HG02870 (cell line): Measurements from ENCODE around the gene NID1.
A peak's percentile ranks its signal among the peaks of the same experiment; 100 is the strongest.
"Not testable (repeated sequence)": the region's sequence is repeated elsewhere in the genome, so short reads cannot be mapped to it uniquely, and the experiment has no call there.

Experiments used
- ATAC-seq: cut with Tn5 transposase; IDR thresholded peaks from one replicate; pipeline ENCODE4 v1.9.1; 2021; ENCODE audit warnings: mild to moderate bottlenecking, moderate library complexity; ENCODE audit not compliant: unreplicated experiment

The NID1 gene

DNA sequence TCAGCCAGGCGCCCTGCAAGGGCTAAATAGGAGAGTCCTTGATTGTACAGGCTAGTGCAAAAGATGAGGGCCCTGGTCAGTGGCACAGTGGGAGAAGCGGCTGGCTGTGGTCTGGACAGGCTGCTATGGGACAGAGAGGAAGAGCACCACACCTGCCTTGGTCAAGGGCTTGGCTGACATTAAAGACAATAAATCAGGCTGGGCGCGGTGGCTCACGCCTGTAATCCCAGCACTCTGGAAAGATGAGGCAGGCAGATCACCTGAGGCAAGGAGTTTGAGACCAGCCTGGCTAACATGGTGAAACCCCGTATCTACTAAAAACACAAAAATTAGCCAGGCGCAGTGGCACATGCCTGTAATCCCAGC, 62.9 kb downstream of the NID1 start:
- ATAC-seq, result no peak

DNA sequence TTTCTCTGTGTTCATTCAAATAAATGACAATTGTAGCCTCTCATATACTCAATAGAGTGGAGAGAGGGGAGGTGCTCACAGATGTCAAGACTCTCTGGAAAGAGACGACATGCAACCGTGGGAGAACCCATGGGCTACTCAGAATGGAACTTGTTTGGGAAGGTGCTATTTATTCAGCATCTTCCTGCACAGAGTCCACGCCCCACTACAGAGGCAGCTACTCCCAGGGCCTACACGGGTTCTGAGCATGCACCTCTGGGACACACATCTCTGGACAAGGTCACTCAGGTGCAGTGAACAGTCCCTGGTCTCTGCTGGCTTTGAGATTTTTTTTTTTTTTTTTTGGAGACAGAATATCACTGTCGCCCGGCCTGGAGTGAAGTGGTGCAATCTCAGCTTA, 64.1 kb downstream of the NID1 start:
- no peak for ATAC-seq

DNA sequence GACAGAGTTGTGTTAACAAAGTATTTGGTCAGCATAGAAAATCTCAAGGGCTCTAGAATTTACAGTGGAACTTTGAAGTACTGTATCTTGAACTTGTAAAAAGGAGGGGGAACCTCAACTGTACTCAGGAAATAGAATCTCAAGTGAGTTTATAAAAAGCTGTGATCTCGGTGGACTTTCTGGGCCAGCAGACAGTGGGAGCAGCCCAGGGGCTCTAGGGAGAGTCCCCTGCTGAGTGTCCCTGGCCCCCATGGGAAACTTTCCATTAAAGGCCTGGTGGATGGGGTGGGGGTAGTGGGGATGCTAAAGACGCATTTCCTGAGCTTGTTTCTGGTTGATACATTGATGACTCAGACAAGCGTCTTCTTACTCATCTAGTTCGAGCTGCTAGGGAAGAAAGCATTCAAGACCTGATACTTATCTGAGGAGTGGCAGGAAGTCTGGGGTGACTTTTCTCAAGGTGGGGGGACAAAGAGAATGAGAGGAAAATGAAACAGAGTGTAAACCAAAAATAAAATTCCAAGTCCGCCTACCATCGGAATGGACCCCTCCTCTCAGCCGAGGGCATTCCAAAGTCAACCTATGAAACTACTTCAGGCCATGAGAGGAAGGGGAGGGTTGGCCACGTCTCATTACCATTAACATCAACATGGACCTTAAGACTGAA, 65.5 kb downstream of the NID1 start:
- ATAC-seq, result peak; percentile 81

DNA sequence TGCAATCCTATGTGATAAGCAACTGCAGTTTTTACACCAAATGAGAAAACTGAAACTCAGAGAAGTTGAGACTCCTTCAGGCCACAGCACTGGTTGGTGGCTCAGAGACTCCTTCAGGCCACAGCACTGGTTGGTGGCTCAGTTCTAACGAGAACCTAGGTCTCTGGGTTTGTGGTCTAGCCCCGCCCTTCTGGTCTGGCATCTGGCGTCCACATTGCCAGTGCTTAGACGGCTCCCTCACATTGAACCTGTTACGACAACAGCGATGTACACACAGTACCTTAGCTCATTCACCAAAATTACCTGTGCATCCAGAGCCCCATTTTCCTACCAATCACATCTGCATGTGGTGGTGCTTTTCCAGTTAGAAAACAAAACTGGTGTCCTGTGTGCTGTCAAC, 66.1 kb downstream of the NID1 start:
- ATAC-seq, result peak; percentile 21

DNA sequence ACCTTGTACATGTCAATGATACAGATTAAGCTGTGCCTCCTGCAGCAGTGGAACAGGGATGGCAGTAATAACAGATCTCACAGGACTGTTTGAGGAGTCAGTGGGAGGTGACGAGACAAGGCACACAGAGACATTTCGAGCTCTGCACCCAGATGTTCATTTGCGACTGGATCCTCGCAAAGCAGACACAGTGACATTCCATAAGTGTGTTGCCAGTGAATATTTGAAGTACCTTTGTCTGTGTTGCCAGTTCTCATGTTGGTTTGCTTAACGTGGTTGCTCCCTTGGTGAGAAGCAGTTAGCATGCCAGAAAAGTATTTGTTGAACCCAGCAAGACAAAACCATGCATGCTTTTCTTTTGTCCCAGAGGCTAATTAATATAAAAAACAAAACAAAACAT, 67.0 kb downstream of the NID1 start:
- ATAC-seq, result no peak

DNA sequence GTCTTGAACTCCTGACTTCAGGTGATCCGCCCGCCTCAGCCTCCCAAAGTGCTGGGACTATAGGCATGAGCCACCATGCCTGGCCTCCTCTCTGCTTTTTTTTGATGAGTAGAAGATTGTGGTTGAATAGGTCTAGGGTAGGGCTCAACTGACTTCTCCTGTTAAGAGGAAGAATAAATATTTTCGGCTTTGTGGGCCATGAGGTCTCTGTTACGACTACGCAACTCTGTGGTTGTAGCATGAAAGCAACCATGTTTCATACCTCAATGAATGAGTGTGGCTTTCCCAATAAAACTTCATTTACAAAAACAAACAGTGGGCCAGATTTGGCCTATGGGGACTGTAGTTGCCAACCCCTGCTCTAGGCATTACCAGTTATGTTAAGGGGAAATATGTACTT, 67.8 kb downstream of the NID1 start:
- no peak for ATAC-seq

DNA sequence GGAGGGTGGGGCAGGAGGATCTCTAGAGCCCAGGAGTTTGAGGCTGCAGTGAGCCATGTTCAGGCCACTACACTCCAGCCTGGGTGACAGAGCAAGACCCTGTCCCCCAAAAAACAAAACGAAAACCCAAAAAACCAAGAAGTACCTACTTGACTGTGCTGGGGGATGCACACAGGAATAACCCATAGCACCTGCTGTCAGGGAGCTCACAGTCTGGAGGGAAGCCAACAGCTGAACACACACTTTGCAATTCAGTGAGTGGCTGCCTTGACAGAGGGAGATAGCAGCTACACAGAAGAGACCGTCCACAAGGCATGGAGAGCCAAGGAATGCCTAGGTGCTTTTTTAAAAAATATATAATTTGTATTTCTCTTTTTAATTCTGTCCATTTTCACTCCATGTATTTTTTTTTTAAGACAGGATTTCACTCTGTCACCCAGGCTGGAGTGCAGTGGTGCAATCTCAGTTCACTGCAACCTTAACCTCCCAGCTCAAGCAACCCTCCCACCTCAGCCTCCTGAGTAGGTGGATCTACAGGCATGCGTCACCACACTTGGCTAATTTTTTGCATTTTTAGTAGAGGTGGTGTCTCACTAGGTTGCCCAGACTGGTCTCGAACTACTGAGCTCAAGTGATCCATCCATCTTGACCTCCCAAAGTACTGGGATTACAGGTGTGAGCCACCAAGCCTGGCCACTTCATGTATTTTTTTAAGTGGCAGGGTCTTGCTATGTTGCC, 68.7 kb downstream of the NID1 start:
- ATAC-seq, result peak; percentile 28

DNA sequence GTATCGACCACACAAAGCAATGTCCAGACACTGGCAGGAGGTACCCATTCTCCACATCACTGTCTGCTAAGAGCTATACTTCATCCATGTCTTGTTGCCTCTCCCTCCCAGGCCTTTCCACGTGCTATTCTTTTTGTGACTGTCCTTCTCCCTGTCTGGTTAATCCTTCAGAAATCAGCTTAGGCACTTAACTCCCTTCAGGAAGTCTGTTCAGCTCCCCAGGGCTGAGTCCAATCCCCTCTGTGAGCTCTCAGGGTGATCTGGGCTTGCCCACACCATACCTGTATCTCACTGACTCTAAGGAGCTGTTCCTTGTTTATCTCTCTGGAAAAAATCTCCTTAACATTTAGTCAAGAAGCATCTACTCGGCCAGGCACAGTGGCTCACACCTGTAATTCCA, 69.4 kb downstream of the NID1 start:
- ATAC-seq, result no peak

DNA sequence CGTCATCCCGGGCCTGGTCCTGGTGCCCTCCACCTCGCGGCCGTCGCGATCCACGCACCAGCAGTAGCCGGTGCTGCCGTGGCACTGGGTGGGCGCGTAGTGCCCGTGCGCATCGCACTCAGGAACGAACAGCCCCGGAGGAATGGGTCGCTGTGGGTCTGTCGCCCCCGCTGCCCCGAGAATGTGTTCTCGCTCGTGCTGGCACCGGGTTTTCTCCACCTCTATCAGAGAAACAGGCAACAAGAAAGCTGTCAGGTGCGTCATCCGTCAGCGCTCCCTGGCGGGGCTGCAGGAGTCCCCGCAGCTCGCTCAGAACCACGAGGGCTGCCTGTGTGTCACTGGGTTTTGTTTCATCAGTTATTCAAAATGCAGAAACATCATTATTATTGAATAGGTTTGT, 71.2 kb downstream of the NID1 start:
- ATAC-seq, result no peak

DNA sequence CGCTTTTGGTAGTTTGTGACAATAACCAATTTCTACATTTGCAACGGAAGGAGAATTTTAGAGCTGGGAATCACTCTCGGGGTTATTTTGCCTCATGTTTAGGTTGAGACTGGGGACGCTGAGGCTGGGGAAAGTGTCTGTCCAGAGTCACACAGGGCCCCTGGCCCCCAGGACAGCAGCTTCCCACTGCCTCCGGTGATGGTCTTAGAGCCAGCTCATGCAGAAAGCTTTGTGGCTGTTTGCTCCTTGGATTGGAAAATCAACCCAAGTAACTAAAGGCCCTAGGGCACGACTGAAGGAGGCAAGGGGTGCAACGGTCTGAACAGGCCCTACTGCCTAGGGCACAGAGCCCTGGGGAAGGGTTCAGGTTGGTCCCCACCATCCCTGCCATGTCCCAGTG, 72.0 kb downstream of the NID1 start:
- no peak for ATAC-seq

DNA sequence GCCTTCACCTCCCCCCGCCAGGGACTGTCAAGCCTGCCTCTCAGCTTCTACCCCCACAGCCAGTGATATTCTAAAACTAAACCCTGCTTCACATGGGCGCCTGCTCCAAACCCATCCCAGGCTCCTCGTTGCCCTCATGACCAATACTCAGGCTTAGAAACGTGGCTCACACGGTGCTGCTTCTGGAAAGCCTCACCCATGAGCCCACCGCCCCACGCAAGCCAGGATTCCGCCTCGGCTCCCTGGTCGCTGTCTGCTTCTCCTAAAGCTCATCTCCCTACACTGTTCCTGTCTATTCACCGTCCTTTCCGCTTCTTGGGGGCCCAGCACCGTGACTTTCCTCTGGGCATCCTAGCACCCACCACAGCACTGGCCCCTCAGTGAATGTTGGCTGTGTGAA, 72.5 kb downstream of the NID1 start:
- ATAC-seq, result no peak

DNA sequence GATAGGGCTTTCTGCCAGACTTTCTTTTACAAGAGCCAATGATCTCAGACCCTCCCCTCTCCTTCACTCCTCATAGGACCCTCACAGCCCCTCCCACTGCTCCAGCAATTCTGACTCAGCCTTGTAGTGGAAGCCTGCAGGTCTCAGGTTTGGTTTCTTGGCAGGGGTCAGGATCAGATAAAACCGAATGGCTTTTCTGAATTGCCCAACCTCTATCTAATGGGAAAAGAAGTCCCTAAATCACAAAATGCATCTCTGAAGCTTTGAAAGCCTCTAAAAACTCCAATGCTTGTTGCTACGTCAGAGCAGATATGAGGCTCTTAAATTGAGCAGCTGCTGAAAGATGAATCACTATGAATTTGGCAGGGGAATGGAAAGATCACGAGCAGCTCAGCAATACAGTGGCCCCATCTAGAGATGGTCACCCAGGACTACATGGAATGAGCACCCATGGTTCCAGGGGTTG, 74.5 kb downstream of the NID1 start:
- no peak for ATAC-seq

DNA sequence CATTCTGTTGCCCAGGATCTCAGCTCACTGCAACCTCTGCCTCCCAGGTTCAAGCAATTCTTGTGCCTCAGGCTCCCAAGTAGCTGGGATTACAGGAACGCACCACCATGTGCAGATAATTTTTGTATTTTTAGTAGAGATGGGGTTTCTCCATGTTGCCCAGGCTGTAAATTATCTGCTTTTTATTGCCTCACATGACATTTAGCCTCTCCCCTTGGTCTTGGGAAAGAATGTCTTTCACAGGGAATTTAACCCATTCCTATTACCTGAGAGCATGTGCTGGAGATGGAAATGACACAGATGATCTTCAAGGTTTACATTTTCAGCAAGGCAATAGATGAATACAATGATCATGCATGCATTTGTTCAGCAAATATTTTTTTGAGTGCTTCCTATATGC, 75.8 kb downstream of the NID1 start:
- no peak for ATAC-seq

DNA sequence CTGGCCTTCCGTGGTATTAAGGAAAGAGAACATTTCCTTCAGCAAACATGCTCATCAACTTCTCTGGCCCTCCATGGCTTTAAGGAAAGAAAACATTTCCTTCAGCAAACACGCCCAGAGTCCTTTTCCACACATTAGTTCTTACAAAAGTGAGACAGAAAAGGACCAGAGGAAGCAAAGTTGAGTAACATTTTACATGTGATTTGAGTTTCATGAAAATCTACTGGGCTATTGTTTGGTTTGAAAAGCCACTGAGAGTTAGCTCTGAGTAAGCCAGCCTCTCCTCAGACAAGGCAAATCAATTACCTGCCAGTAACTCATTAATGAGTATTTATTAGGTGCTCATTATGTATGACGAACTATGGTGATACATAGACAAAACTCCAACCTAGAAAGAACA, 78.0 kb downstream of the NID1 start:
- no peak for ATAC-seq

DNA sequence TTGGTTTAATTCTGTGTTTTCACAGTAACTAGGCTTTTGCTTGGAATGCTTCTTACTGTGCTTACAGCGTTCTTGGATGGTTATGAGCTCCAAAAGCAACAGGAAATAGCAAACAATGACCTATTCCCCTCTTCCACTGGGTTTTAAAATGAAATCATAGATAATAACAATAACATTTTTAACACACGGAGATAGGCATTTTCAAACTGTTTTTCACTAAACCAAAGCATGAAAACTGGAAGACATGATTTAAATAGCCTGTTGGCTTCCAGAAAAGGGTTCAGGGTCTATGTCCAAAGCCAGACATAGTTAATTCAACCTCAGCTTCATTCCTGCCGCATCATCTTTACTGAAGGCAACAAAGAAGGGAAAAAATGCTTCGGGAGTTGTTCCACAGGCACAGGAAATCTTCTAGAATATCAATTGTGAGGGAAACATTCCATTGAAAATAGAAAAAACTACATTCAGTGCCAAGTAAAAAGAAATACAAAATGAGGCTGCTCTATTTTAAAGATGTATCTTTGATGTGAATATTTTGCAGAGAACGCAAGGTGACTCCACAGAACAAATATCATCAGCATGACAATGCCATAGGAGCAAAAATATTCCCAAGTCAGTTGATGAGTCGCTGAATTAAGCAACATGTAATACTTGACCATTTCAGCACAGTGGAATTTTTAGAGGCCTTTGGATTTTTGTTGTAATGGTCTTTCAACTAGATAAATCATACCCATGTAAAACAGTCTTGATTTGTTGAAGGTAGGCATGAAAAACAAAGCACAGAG, 80.7 kb downstream of the NID1 start:
- ATAC-seq, result no peak

DNA sequence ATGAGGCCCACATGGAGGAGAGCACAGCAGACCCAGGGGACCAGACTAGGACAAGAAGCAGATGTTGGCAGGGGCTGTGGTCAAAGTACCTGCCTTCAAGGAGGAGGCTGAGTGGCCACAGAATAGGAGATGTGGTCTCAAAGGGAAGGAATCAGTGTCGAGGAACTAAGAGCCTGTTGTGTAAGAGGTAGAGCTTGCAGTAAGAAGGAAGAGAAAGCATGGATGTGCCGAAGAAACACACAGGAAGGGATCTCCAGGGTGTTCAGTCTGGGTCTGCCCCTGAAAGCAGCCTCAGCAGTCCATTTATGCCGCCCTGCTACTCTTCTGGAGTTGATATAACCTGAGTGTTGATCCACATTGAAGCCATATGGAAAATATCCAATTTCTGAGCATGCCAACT, 83.9 kb downstream of the NID1 start:
- ATAC-seq, result no peak

DNA sequence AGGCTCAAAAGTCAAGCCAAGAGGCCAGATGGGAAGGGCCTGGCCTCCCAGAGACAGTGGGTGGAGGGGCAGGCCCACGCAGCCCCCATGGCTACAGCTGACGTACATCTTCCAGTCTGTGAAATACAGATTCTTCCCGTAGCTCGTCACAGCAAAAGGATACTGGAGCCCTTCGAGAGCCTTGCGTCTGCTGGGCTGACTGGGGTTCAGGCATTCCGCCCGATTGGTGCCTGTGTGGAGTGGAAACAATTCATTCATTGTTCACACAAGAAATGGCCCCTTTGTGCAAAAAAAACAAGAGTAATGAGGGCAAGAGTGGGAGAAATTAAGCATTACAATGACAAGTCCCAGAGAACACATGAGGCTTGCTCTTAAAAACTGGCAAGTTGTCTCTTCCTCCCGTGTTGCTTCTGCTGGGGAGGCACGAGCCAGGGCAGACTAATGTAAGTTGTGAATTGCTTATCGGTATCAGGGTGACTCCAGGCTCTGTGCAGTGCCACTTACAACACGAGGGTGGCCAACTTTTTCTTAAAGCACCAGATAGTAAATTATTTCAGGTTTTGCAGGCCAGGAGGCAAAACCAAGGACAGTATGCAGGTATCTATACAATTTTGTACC, 85.1 kb downstream of the NID1 start:
- ATAC-seq, result no peak

DNA sequence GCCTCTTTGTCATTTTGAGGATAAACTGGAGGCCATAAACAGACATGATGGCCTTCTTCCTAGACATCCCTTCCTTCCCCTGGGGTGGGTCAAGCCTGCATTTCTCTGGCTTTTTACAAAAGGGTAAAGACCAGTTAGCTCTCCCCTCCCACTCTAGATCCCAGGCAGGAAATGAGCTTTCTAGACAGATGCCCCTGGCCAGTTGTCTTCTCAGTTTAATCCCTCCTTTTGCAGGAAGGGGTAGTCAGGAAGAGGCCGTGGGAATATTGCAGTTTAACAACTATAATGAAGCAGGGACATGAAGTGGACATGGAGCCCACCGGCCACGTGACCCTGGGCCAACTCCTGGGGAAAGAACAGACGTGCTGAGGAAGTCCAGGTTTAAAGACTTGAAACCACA, 85.7 kb downstream of the NID1 start:
- no peak for ATAC-seq

DNA sequence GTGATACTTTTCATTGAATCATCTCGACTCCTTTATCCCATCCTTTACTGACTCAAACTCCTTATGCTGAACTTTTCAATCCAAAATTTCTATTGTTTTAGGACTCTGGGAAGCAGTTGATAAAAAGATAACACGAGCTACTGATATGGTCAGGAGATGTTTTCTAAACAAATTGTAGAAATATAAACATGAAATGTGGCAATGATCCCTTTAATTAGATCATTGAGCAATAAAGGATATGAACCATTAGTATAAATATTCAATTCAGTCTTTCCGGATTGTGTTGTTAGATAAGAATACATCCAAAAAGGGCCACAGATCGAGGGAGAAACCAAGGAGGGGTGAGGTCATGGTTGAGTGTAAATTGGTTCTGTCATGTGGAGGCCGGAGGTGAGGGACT, 88.4 kb downstream of the NID1 start:
- ATAC-seq, result no peak

DNA sequence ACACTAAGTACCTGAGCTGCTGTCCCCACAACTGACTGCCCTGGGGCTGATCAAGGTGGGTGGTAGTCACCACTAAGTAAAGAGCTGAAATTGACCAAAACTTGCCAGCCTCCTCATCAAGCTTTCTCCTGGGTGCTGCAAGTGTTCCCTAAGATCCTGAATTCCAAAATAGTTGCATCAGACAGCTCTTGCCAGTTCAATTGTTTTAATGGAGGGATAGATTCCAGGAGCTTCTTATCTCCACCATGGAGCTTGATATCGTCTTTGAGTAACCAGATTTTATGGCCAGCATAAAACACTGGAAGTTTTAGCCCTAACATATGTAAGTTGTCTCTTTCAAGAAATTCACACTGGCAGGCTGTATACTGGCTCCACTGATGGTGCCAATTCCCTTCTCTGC, 90.3 kb downstream of the NID1 start:
- no peak for ATAC-seq

DNA sequence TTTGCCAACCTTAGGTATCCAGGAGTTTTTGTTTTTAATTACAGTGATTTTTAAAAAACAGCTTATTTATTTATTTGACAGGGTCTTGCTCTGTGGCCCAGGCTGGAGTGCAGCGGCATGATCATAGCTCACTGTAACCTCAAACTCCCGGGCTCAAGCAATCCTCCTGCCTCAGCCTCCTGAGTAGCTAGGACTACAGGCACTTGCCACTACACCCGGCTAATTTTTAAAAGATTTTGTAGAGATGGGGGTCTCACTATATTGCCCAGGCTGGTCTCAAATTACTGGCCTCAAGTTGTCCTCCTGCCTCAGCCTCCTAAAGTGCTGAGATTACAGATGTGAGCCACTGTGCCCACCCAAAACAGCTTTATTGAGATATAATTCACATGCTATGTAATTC, 92.2 kb downstream of the NID1 start:
- not testable (repeated sequence) for ATAC-seq

DNA sequence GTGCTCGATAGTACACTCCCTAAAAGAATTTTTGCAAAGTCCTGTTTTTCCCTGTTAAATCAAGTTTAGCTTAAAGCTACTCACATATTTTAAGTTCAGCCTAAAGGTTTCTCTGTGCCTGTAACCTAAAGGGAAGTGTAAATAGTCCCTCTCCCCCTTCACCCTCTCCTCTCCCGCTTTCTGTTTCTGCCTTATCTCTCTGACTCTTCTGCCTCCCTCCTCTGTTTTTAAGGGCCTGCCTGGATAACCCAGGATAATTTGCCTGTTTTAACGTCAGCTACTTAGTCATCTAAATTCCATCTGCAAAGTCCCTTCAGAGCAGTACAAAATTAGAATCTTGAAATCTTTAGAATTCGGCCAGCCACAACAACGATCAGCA, 92.6 kb downstream of the NID1 start:
- peak; percentile 37 for ATAC-seq
